ENCODE results near the gene CCDC50. TPM values are rescaled to one million over a fixed set of nuclear protein-coding genes. Genes with fewer than 3 reads are reported as not detected.

The CCDC50 gene
- total RNA-seq, 1 experiment from 2014 or later = 47.8 TPM

DNA sequence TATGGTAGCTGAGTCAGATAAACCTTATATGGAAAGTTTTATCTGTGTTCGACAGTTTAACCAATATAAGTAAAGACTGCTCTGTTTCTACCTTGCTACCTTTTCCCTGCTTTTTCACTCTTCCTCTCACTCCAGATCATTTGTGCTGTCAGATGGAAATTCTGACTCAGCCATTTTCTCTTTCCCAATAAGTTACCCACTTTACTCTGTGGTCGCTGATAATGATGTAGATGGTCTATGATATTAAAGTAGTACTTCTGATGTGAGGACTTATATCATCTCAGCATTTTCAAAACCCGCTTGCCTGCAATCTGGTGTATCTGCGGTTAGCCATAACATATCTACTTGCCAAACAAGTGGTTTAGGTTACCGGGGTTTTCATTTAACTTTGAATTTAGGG lies 16.1 kb downstream of the CCDC50 start:
- no peaks in the 10 kb centered on the region; a peak in 1 of 4 replicates for H3K36me3 ChIP-seq (ENCODE audit: control insufficient read depth in 1 of 2, insufficient read depth in 2 of 2, low read length in 2 of 2)
- no peak overlapping the region for H3K4me3 ChIP-seq (replicated peaks in 1 of 2; ENCODE audit: low read depth in 1 of 2, low read length in 2 of 2)
- no peak overlapping the region for H3K9ac ChIP-seq (ENCODE audit: low read length)
- peaks cover 0 to 8% of the 10 kb centered on the region in 2 experiments; a peak in 2 of 4 replicates for H3K4me1 ChIP-seq (ENCODE audit: control insufficient read depth in 1 of 2, insufficient read depth in 2 of 2, low read length in 2 of 2)
- H4K20me1 ChIP-seq (ENCODE audit: insufficient read depth) = no peaks in the 10 kb centered on the region; the same call in 1 of the 2 replicates
- H3K27me3 ChIP-seq (ENCODE audit: insufficient read depth, low read length) = no peaks in the 10 kb centered on the region
- no peak overlapping the region for H3K4me2 ChIP-seq (ENCODE audit: low read length)
- intact Hi-C loops (cut with micrococcal nuclease) = no loop called here
- no TSS peak for BruUV-seq (replicated peaks)
- CTCF ChIA-PET = no interaction called here
- DNase-seq (ENCODE audit: low read depth, low spot score) = no peak
- no peak overlapping the region for H3K27ac ChIP-seq (ENCODE audit: low read depth, low read length)
- no peak for ATAC-seq
- RAD21 ChIA-PET (ENCODE audit: low non-redundant PET in 1 of 2, low total read pairs in 2 of 2, uncharacterized antibody in 2 of 2, unreplicated experiment in 2 of 2) = no interaction called here
- H3K79me2 ChIP-seq (ENCODE audit: insufficient read depth, low read length) = peaks cover 99% of the 10 kb centered on the region
- no peak overlapping the region for H2AFZ ChIP-seq (ENCODE audit: low read depth, low read length, poor library complexity, severe bottlenecking)
- no peaks in the 10 kb centered on the region for H3K9me3 ChIP-seq (ENCODE audit: control insufficient read depth in 1 of 2, insufficient read depth in 1 of 2, low read depth in 1 of 2, low read length in 2 of 2)
- POLR2A ChIA-PET = no interaction called here
- TF ChIP-seq FOSL1 (IDR thresholded peaks at IDR 0.05; ENCODE audit: low read depth) (0 out of 2 replicates have a peak, but pooled peaks have one; percentile 6), EGR1 (IDR thresholded peaks at IDR 0.05; ENCODE audit: low read depth) (no peak)
- H3K9me2 ChIP-seq (ENCODE audit: insufficient read depth) = no peaks in the 10 kb centered on the region

DNA sequence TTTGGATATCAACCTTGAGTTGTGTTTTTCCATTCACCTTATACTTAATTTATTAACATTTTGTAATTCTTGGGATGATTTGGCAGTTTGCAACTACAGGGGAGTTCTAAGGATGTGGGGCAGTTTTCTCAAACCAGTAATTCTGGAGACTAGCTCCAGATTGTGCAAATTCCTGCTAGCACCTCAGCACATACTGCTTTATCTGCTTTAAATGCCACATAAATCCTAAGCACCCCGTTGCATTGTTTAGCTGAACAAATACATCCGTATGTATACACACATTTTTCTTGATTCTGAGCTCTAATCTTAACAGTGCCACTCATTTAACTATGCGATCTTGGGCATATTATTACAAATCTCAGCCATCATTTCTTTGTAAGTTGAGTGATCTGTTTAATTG lies 18.0 kb downstream of the CCDC50 start:
- Histone ChIP-seq H3K27ac (ENCODE audit: low read depth, low read length) (no peak overlapping the region), H3K79me2 (ENCODE audit: insufficient read depth, low read length) (peaks cover 99% of the 10 kb centered on the region), H3K4me2 (ENCODE audit: low read length) (no peak overlapping the region), H3K4me1 (ENCODE audit: control insufficient read depth in 1 of 2, insufficient read depth in 2 of 2, low read length in 2 of 2) (peaks cover 11 to 24% of the 10 kb centered on the region in 2 experiments; a peak in 3 of 4 replicates), H3K27me3 (ENCODE audit: insufficient read depth, low read length) (no peaks in the 10 kb centered on the region), H4K20me1 (ENCODE audit: insufficient read depth) (no peaks in the 10 kb centered on the region; the same call in 1 of the 2 replicates), H3K9ac (ENCODE audit: low read length) (no peak overlapping the region), H2AFZ (ENCODE audit: low read depth, low read length, poor library complexity, severe bottlenecking) (no peak overlapping the region), H3K4me3 (replicated peaks in 1 of 2; ENCODE audit: low read depth in 1 of 2, low read length in 2 of 2) (no peak overlapping the region), H3K9me3 (ENCODE audit: control insufficient read depth in 1 of 2, insufficient read depth in 1 of 2, low read depth in 1 of 2, low read length in 2 of 2) (no peaks in the 10 kb centered on the region), H3K36me3 (ENCODE audit: control insufficient read depth in 1 of 2, insufficient read depth in 2 of 2, low read length in 2 of 2) (no peaks in the 10 kb centered on the region; a peak in 1 of 4 replicates), H3K9me2 (ENCODE audit: insufficient read depth) (no peaks in the 10 kb centered on the region)
- no peak for DNase-seq (ENCODE audit: low read depth, low spot score)
- ChIA-PET POLR2A (no interaction called here), RAD21 (ENCODE audit: low non-redundant PET in 1 of 2, low total read pairs in 2 of 2, uncharacterized antibody in 2 of 2, unreplicated experiment in 2 of 2) (no interaction called here), CTCF (no interaction called here)
- ATAC-seq = no peak
- BruUV-seq (replicated peaks) = no TSS peak
- intact Hi-C loops (cut with micrococcal nuclease) = no loop called here
- no peak for TF ChIP-seq TCF7L2 (IDR thresholded peaks at IDR 0.05; ENCODE audit: borderline replicate concordance, extremely low read depth, insufficient read depth, insufficient read length)
- TF ChIP-seq EZH2 (IDR thresholded peaks at IDR 0.05) = no peak
- no peak for TF ChIP-seq ZFX (IDR thresholded peaks at IDR 0.05)
- no peak for TF ChIP-seq JUND (IDR thresholded peaks at IDR 0.05)
- TF ChIP-seq, protein P1, sequence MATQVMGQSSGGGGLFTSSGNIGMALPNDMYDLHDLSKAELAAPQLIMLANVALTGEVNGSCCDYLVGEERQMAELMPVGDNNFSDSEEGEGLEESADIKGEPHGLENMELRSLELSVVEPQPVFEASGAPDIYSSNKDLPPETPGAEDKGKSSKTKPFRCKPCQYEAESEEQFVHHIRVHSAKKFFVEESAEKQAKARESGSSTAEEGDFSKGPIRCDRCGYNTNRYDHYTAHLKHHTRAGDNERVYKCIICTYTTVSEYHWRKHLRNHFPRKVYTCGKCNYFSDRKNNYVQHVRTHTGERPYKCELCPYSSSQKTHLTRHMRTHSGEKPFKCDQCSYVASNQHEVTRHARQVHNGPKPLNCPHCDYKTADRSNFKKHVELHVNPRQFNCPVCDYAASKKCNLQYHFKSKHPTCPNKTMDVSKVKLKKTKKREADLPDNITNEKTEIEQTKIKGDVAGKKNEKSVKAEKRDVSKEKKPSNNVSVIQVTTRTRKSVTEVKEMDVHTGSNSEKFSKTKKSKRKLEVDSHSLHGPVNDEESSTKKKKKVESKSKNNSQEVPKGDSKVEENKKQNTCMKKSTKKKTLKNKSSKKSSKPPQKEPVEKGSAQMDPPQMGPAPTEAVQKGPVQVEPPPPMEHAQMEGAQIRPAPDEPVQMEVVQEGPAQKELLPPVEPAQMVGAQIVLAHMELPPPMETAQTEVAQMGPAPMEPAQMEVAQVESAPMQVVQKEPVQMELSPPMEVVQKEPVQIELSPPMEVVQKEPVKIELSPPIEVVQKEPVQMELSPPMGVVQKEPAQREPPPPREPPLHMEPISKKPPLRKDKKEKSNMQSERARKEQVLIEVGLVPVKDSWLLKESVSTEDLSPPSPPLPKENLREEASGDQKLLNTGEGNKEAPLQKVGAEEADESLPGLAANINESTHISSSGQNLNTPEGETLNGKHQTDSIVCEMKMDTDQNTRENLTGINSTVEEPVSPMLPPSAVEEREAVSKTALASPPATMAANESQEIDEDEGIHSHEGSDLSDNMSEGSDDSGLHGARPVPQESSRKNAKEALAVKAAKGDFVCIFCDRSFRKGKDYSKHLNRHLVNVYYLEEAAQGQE (IDR thresholded peaks at IDR 0.05; ENCODE audit: low read depth) = no peak
- TF ChIP-seq POLR2A (IDR thresholded peaks at IDR 0.05; ENCODE audit: borderline replicate concordance, extremely low read depth, insufficient read depth, insufficient read length) = no peak
- TF ChIP-seq EGR1 (IDR thresholded peaks at IDR 0.05; ENCODE audit: low read depth) = no peak
- TF ChIP-seq CBX3 (IDR thresholded peaks at IDR 0.05; ENCODE audit: low read depth) = no peak
- TF ChIP-seq FOSL1 (IDR thresholded peaks at IDR 0.05; ENCODE audit: low read depth) = no peak

Data from HCT116 (cell line).